Neural progenitor cell (in vitro differentiated cells): ENCODE results near the gene CDK5.

Source experiments
- EZH2 ChIP-seq: fragments of 200-600 bp; sonication (generic); IDR thresholded peaks from 2 replicates; pipeline ENCODE4 v1.6.1; 2017; ENCODE audit warnings: antibody characterized with exemption, mild to moderate bottlenecking, moderate library complexity
- EZH2phosphoT487 ChIP-seq: fragments of 200-600 bp; sonication (generic); IDR thresholded peaks from 2 replicates; pipeline ENCODE4 v1.6.1; 2017; ENCODE audit warnings: antibody characterized with exemption
- TF ChIP-seq, protein P1 (sequence below): fragments of 200-600 bp; sonication (generic); IDR thresholded peaks from 2 replicates; pipeline ENCODE4 v1.5.1; 2017; ENCODE audit warnings: antibody characterized with exemption, mild to moderate bottlenecking

DNA sequence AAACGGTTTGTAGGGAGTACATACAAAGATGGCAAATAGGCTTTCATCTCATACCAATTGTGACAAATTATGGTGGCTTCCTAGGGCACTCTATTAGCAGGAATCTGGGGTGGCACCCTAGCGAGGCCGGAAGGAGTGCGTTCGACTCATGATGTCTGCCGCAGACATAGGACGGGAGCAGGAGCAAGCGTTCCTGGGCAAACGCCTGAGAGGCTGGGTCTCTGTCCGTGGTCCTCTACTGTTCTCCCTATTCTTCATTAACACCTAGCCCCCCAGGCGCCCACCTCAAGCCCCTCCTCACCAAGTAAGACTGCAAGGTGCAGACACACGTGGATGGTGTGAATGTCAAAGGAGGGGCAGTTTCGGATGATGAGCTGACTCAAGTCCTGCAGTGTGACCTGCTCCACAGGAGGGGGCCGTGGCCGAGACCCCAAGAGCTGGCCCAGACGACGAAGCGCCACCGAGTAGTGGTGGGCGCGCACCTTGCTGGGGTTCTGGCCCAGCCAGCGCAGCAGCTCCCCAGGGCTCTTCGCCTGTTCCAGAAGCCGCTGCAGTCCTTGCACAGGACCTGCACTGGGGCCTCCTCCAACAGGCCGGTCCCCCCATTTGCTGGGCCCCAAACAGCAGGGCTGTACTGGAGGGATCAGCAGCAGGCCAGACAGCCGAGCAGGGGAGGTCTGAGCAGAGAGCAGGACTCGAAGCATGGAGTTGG, 21.7 kb upstream of the CDK5 start:
- TF ChIP-seq, protein P1, sequence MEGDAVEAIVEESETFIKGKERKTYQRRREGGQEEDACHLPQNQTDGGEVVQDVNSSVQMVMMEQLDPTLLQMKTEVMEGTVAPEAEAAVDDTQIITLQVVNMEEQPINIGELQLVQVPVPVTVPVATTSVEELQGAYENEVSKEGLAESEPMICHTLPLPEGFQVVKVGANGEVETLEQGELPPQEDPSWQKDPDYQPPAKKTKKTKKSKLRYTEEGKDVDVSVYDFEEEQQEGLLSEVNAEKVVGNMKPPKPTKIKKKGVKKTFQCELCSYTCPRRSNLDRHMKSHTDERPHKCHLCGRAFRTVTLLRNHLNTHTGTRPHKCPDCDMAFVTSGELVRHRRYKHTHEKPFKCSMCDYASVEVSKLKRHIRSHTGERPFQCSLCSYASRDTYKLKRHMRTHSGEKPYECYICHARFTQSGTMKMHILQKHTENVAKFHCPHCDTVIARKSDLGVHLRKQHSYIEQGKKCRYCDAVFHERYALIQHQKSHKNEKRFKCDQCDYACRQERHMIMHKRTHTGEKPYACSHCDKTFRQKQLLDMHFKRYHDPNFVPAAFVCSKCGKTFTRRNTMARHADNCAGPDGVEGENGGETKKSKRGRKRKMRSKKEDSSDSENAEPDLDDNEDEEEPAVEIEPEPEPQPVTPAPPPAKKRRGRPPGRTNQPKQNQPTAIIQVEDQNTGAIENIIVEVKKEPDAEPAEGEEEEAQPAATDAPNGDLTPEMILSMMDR: no peak
- TF ChIP-seq EZH2: no peak
- no peak for TF ChIP-seq EZH2phosphoT487
